Kidney glomerular epithelial cell (primary cell): ENCODE results near the gene ODAD3.
"Not testable (repeated sequence)": the region's sequence is repeated elsewhere in the genome, so short reads cannot be mapped to it uniquely, and the experiment has no call there.

Experiments
- DNase-seq: peaks from one replicate; lab custom pipeline; 2025; lab: John Stamatoyannopoulos, UW

Gene ODAD3

GRCh38 chr19:11460207-11460606 lies 25.3 kb upstream of the ODAD3 start:
- DNase-seq: no peak

- DNase-seq: not testable (repeated sequence)
Measured at GRCh38 chr19:11458912-11459311, 24.0 kb upstream of the ODAD3 start.

GRCh38 chr19:11458236-11458900 lies 23.4 kb upstream of the ODAD3 start:
- DNase-seq: no peak

- no peak for DNase-seq
Measured at GRCh38 chr19:11457831-11458230, 22.9 kb upstream of the ODAD3 start.

- DNase-seq: no peak
Measured at GRCh38 chr19:11457115-11457514, 22.2 kb upstream of the ODAD3 start.

- DNase-seq: no peak
Measured at GRCh38 chr19:11456659-11457058, 21.7 kb upstream of the ODAD3 start.

- not testable (repeated sequence) for DNase-seq
Measured at GRCh38 chr19:11455233-11455554, 20.3 kb upstream of the ODAD3 start.

GRCh38 chr19:11453468-11454341 lies 18.8 kb upstream of the ODAD3 start:
- DNase-seq: no peak

- DNase-seq: no peak
Measured at GRCh38 chr19:11452620-11453310, 17.8 kb upstream of the ODAD3 start.

GRCh38 chr19:11451871-11452619 lies 17.1 kb upstream of the ODAD3 start:
- no peak for DNase-seq

GRCh38 chr19:11451327-11451870 lies 16.5 kb upstream of the ODAD3 start:
- no peak for DNase-seq

- DNase-seq: no peak
Measured at GRCh38 chr19:11450570-11451326, 15.8 kb upstream of the ODAD3 start.

- DNase-seq: no peak
Measured at GRCh38 chr19:11448923-11449554, 14.1 kb upstream of the ODAD3 start.

GRCh38 chr19:11448410-11448809 lies 13.5 kb upstream of the ODAD3 start:
- no peak for DNase-seq

GRCh38 chr19:11447347-11448262 lies 12.7 kb upstream of the ODAD3 start:
- no peak for DNase-seq

- DNase-seq: no peak
Measured at GRCh38 chr19:11446652-11447301, 11.9 kb upstream of the ODAD3 start.

- no peak for DNase-seq
Measured at GRCh38 chr19:11446271-11446651, 11.3 kb upstream of the ODAD3 start.

- DNase-seq: no peak
Measured at GRCh38 chr19:11445141-11445540, 10.2 kb upstream of the ODAD3 start.

- DNase-seq: no peak
Measured at GRCh38 chr19:11444059-11444458, 9.1 kb upstream of the ODAD3 start.
